ENCODE measurements around the gene OPHN1. TPM values are rescaled to one million over a fixed set of nuclear protein-coding genes. Genes with fewer than 3 reads are reported as not detected.

The OPHN1 gene
- total RNA-seq, 1 experiment from 2014 or later, result 4.4 TPM

GRCh38 chrX:68060506-68061205 lies 372.6 kb downstream of the OPHN1 start:
- Mint-ChIP-seq H3K4me3 (no peak overlapping the region), H3K27me3 (ENCODE audit: low read depth) (no peaks in the 10 kb centered on the region), H3K9me3 (no peaks in the 10 kb centered on the region), H3K36me3 (no peaks in the 10 kb centered on the region), H3K27ac (peak overlapping the region; percentile 41; the same call in 1 of the 2 replicates), H3K4me1 (peaks cover 17% of the 10 kb centered on the region)
- TF ChIP-seq ZMAT4 (CRISPR knock-in tag; IDR thresholded peaks at IDR 0.05), result no peak
- TF ChIP-seq ZNF121 (CRISPR knock-in tag; IDR thresholded peaks at IDR 0.05), result no peak
- no peak for TF ChIP-seq NFYB (CRISPR knock-in tag; conservative IDR thresholded peaks at IDR 0.05; ENCODE audit: low read depth)
- TF ChIP-seq TEAD1 (CRISPR knock-in tag; IDR thresholded peaks at IDR 0.05), result no peak
- TF ChIP-seq IRF2 (CRISPR knock-in tag; IDR thresholded peaks at IDR 0.05; ENCODE audit: borderline replicate concordance, low read depth), result no peak
- TF ChIP-seq USF1 (CRISPR knock-in tag; IDR thresholded peaks at IDR 0.05), result no peak
- no peak for TF ChIP-seq HMGXB4 (CRISPR knock-in tag; IDR thresholded peaks at IDR 0.05)
- TF ChIP-seq ZNF396 (CRISPR knock-in tag; IDR thresholded peaks at IDR 0.05; ENCODE audit: borderline replicate concordance), result no peak
- no peak for TF ChIP-seq CREM (CRISPR knock-in tag; IDR thresholded peaks at IDR 0.05)
- TF ChIP-seq RORB (CRISPR knock-in tag; IDR thresholded peaks at IDR 0.05), result no peak
- no peak for TF ChIP-seq ATF3 (CRISPR knock-in tag; conservative IDR thresholded peaks at IDR 0.05)
- no peak for TF ChIP-seq MXD4 (CRISPR knock-in tag; IDR thresholded peaks at IDR 0.05; ENCODE audit: borderline replicate concordance)
- TF ChIP-seq ZNF532 (CRISPR knock-in tag; IDR thresholded peaks at IDR 0.05; ENCODE audit: borderline replicate concordance), result no peak
- no peak for TF ChIP-seq ELF4 (CRISPR knock-in tag; IDR thresholded peaks at IDR 0.05; ENCODE audit: low read depth)
- TF ChIP-seq ZNF423 (CRISPR knock-in tag; IDR thresholded peaks at IDR 0.05), result no peak
- no peak for TF ChIP-seq NR2C2 (CRISPR knock-in tag; IDR thresholded peaks at IDR 0.05)
- no peak for TF ChIP-seq GRHL2 (CRISPR knock-in tag; IDR thresholded peaks at IDR 0.05; ENCODE audit: insufficient replicate concordance, severe bottlenecking)
- ATAC-seq (peak; percentile 80), DNase-seq (ENCODE audit: low spot score) (peak; percentile 10)
- ChIA-PET POLR2A (no interaction called here), CTCF (interaction anchor here (1.0 to 2.1 kb wide), 3 partner anchors 30 to 121 kb away, joined by 3 to 8 read pairs (median 5); no protein-coding TSS in a partner anchor)

GRCh38 chrX:68059469-68059868 lies 373.8 kb downstream of the OPHN1 start:
- ChIA-PET POLR2A (no interaction called here), CTCF (interaction anchor here (2.1 kb wide), 1 partner anchor 41 kb away, joined by 8 read pairs; no protein-coding TSS in a partner anchor)
- H3K36me3 Mint-ChIP-seq, result no peaks in the 10 kb centered on the region
- no peak overlapping the region for H3K4me3 Mint-ChIP-seq
- no peaks in the 10 kb centered on the region for H3K27me3 Mint-ChIP-seq (ENCODE audit: low read depth)
- H3K4me1 Mint-ChIP-seq, result peaks cover 17% of the 10 kb centered on the region
- no peak for DNase-seq (ENCODE audit: low spot score)
- no peak overlapping the region for H3K27ac Mint-ChIP-seq
- ATAC-seq, result no peak
- no peaks in the 10 kb centered on the region for H3K9me3 Mint-ChIP-seq
- TF ChIP-seq ERG (CRISPR knock-in tag; IDR thresholded peaks at IDR 0.05) (no peak), GRHL2 (CRISPR knock-in tag; IDR thresholded peaks at IDR 0.05; ENCODE audit: insufficient replicate concordance, severe bottlenecking) (no peak), ZNF425 (CRISPR knock-in tag; conservative IDR thresholded peaks at IDR 0.05) (no peak), RORB (CRISPR knock-in tag; IDR thresholded peaks at IDR 0.05) (no peak), NFYB (CRISPR knock-in tag; conservative IDR thresholded peaks at IDR 0.05; ENCODE audit: low read depth) (no peak), ATF1 (CRISPR knock-in tag; IDR thresholded peaks at IDR 0.05) (no peak), ESRRA (CRISPR knock-in tag; IDR thresholded peaks at IDR 0.05; ENCODE audit: borderline replicate concordance) (no peak), ZMAT4 (CRISPR knock-in tag; IDR thresholded peaks at IDR 0.05) (no peak)
